Spinal cord (tissue), 10 donors: ENCODE results near the gene CREB5. TPM values are rescaled to one million over a fixed set of nuclear protein-coding genes. Genes with fewer than 3 reads are reported as not detected.
A peak's percentile ranks its signal among the peaks of the same experiment; 100 is the strongest.

Source experiments
- DNase-seq, 6 donors: peaks; one replicate each; pipeline versions ENCODE4 v3.0.0 to v3.0.0-alpha.2; 2013 to 2015; ENCODE audit warnings: low spot score in 6 of 6, low read depth in 4 of 6
- H3K27ac ChIP-seq: one replicate; pipeline ENCODE4 v1.5.1; 2013; ENCODE audit warnings: low read depth, low read length, control low read depth
- H3K27me3 ChIP-seq: one replicate; pipeline ENCODE4 v1.6.1; 2013; ENCODE audit warnings: low read length; ENCODE audit not compliant: control insufficient read depth, insufficient read depth
- H3K36me3 ChIP-seq: one replicate; pipeline ENCODE4 v1.6.1; 2013; ENCODE audit warnings: low read length; ENCODE audit not compliant: control insufficient read depth, insufficient read depth
- H3K4me1 ChIP-seq: one replicate; pipeline ENCODE4 v1.6.1; 2013; ENCODE audit warnings: low read length; ENCODE audit not compliant: control insufficient read depth, insufficient read depth
- H3K4me3 ChIP-seq: one replicate; pipeline ENCODE4 v1.5.1; 2013; ENCODE audit warnings: low read depth, low read length, control low read depth
- H3K9me3 ChIP-seq: one replicate; pipeline ENCODE4 v1.6.1; 2013; ENCODE audit warnings: low read length; ENCODE audit not compliant: control insufficient read depth, insufficient read depth
- WGBS: methylation state at CpG from one replicate; pipeline ENCODE4 v1.1.5; 2013; ENCODE audit warnings: missing lambda C conversion rate; ENCODE audit not compliant: insufficient coverage; 5-methylcytosine and 5-hydroxymethylcytosine counted together
- polyA plus RNA-seq, 2 donors: library from polyadenylated mRNA; unstranded; fragments of 120-200 nt; gene quantifications; one replicate each; pipeline ENCODE4 v1.2.1, GENCODE V29; 2013; ENCODE audit not compliant: insufficient read length in 2 of 2
- total RNA-seq, 2 donors: library from RNA; depleted of rRNA in 1 of 2; stranded (reverse); fragments of 120-200 nt in 1 of 2; fragments of >200 nt in 1 of 2; gene quantifications; one replicate each; pipeline versions ENCODE4 v1.2.3 to v1.2.4, GENCODE V29; 2013 to 2014
- donor health status: healthy.

The CREB5 gene
- total and polyA plus RNA-seq, 4 donors = 15.3 to 34.3 (median 17.0) TPM

DNA sequence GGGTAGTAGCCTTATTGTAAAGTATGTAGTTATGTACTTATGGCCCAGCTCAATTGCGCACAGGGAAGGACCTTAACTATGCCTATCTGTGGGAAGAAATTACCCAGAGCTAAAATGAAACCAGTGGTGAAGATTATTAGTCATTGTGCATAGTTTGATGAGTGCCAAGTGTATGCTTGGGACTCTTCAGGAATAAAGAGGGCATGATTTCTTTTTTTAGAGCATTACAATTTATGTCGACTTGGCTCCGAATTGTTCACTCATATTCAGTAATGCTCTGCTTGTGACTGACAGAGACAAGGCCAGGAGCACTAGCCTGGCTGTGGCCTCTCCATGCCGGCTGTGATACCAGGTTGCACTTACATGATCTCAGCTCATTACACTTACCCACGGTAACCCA lies 276.3 kb downstream of the CREB5 start:
- DNase-seq = peak in 1 of 6 donors; percentile 43
- 73% methylated on average over 3 of the region's 5 CpGs for WGBS

DNA sequence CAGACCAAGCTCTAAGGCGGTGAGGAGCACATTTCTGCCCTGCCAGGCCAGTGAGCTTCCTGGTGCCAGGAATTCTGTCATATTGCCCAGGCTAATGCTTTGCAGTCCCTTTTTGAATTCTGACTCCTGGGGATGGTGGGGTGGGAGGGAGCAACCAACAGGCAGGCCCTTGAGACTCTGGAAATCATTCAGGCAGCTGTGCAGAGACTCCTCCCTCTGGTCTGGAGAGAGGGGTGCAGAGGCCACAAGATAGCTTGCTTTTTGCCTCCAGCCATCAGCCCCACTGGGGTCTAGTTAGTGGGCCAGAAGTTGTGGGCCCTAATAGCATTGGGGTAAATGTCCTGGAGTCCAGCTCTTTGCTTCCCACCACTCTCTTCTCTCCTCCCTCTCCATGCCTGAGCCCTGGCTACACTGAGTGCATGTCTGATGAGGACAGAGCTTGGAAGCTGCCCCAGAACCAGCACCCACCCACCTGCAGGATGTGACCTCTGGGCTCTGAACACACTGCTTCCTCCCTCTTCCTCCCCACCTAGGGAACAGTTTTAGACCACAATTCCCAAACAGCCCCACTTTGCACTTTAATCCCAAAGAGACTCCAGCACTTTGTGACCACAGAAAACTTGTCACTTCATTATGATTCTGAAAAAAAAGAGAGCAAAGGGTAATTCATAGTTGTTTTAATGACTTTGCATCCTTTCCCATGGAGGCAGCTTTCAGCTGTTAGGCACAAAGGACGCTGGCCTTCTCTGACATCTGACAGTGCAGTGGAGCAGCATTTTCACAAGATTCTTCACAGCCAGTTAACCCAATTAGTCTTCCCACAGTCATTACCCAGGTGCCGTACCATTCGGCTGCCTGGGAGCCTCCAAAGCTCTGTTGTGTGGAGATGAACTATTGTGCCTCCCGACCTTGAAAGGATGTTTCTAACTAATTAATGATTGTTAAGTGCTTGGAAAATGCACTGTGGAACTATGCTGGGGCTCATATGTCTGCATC lies 283.3 kb downstream of the CREB5 start:
- Histone ChIP-seq H3K27me3 (no peaks in the 10 kb centered on the region), H3K36me3 (no peaks in the 10 kb centered on the region), H3K4me3 (no peak overlapping the region), H3K4me1 (peaks cover 13% of the 10 kb centered on the region), H3K27ac (peak overlapping the region; percentile 57), H3K9me3 (no peaks in the 10 kb centered on the region)
- WGBS = 20% methylated on average over 1 of the region's 5 CpGs
- DNase-seq = peak in 2 of 6 donors; percentile 46 to 72

More for the DNA sequence above, 276.3 kb downstream of the CREB5 start:
- no peak overlapping the region for H3K4me3 ChIP-seq
- peaks cover 2% of the 10 kb centered on the region for H3K27me3 ChIP-seq
- no peak overlapping the region for H3K27ac ChIP-seq
- no peaks in the 10 kb centered on the region for H3K36me3 ChIP-seq
- H3K4me1 ChIP-seq = peaks cover 19% of the 10 kb centered on the region
- H3K9me3 ChIP-seq = no peaks in the 10 kb centered on the region

DNA sequence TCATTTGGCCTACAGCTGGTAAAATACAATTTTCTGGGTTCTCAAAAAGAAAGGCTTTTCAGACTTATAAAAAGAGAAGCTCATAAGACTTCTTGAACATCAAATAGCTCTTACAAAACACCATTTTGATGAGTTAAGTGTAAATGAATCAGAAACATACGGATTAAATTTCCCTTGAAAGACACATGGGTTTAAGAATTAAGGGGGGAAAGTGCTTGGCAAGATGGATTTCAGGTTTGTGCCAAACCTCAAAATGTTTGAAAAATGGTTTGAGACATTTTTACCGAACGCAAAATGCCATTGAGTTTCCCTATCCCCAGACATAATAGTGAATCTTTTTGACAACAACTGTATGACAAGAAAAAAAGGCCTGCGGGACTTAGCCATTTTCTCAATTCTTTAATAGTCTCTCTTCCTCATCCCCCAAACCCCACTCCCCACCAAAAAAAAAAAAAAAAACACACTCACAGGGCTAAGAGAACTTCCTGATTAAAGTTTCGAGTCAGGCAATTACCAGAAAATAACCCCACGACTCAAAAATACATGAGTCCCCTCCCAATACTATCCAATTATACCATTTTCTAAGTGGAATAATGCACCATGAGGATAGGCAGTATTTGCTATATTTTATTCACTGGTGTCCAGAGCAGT lies 285.7 kb downstream of the CREB5 start:
- Histone ChIP-seq H3K4me1 (peaks cover 13% of the 10 kb centered on the region), H3K27me3 (no peaks in the 10 kb centered on the region), H3K27ac (no peak overlapping the region), H3K4me3 (no peak overlapping the region), H3K9me3 (no peaks in the 10 kb centered on the region), H3K36me3 (no peaks in the 10 kb centered on the region)
- DNase-seq = no peak
- WGBS = 59% methylated on average over 3 of the region's 6 CpGs

DNA sequence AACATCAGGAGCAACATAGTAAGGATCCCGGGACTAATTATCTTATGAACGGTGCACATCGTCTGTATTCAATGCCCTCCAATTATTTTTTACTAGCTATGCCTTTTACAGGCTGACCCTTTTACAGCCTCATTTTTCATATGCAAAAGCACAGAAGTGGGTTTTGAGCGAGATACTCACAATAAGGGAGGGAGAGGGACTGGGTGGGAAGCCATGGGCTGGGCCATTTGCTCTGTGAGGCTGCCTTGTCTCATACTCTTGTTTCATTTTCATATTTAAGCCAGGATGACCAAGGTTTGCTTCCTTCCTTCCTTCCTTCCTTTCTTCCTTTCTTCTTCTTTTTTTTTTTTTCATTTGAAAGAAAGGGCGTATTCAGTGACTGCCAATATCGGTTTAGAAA lies 286.5 kb downstream of the CREB5 start:
- H3K4me3 ChIP-seq = no peak overlapping the region

DNA sequence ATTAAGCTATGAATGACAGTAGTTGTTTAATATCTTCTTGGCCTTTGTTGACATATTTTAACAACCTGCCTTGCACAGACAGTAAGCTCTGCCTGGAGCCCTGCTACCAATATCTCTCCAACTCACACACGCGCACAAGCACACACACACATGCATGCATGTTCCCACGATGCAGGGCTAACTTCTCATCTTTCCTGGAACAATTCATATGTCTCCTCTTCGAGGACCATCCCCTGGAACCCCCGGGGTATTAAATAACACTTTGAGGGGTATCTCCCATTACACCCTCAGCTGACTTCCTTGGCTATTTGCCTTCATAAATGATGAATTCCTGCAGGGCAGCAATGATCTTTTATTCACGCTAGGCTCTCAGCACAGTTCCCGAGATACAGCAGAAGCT lies 287.8 kb downstream of the CREB5 start:
- Histone ChIP-seq H3K27ac (peak overlapping the region; percentile 44), H3K4me3 (no peak overlapping the region), H3K4me1 (peaks cover 11% of the 10 kb centered on the region), H3K27me3 (no peaks in the 10 kb centered on the region), H3K9me3 (no peaks in the 10 kb centered on the region), H3K36me3 (no peaks in the 10 kb centered on the region)
- WGBS = 76% methylated on average over 4 of the region's 7 CpGs
- peak in 1 of 6 donors; percentile 59 for DNase-seq

More for the DNA sequence above, 286.5 kb downstream of the CREB5 start:
- H3K4me1 ChIP-seq = peaks cover 13% of the 10 kb centered on the region
- no peaks in the 10 kb centered on the region for H3K9me3 ChIP-seq
- H3K36me3 ChIP-seq = no peaks in the 10 kb centered on the region
- no peak overlapping the region for H3K27ac ChIP-seq
- H3K27me3 ChIP-seq = no peaks in the 10 kb centered on the region
- no CpG with 5 or more reads among the region's 6 CpGs for WGBS
- no peak for DNase-seq

DNA sequence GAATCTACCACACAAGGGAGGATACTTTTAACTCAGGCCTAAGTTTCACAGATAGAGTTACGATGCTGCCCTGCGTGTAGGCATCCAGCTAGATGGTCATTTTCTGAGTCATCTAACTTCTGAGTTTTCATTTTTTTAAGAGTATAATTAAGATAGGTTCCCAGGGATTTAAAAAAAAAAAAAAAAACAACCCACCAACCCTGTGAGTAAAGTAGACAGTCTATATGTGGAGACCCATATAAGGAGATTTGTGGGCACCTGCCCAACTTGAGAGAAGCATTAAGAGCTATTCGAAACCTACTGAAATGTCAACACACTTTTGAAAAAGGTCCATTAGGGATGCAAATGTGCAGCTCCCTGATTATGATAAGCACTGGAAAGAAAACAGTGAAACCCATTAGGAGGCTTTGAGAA lies 288.5 kb downstream of the CREB5 start:
- H3K27ac ChIP-seq = peak overlapping the region; percentile 44
- no peaks in the 10 kb centered on the region for H3K27me3 ChIP-seq
- WGBS = 80% methylated on average over 1 of the region's 3 CpGs
- no peaks in the 10 kb centered on the region for H3K36me3 ChIP-seq
- DNase-seq = no peak
- no peak overlapping the region for H3K4me3 ChIP-seq
- peaks cover 4% of the 10 kb centered on the region for H3K4me1 ChIP-seq
- H3K9me3 ChIP-seq = no peaks in the 10 kb centered on the region

DNA sequence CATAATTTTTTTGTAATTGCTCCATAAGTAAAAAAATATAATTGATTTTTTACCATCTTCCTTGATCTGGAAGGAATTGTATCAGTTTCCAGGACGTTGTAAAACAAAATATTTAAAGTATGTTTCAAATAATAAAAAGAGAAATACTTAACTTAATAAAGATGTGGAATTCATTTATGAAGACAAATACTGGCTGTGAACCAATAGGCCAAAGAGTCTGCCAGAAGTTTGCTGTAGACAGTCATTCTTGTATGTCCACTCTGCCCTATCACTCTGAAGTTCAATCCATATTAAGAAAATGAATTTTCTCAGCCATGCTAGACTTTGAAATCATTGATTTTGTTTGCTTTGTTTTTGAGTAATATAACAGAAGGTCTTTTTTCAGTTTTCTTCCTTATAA lies 289.4 kb downstream of the CREB5 start:
- no peak overlapping the region for H3K4me3 ChIP-seq
- no peaks in the 10 kb centered on the region for H3K9me3 ChIP-seq
- no peaks in the 10 kb centered on the region for H3K4me1 ChIP-seq
- H3K36me3 ChIP-seq = no peaks in the 10 kb centered on the region
- WGBS = no CpG with 5 or more reads among the region's 1 CpG
- H3K27me3 ChIP-seq = no peaks in the 10 kb centered on the region
- no peak for DNase-seq
- no peak overlapping the region for H3K27ac ChIP-seq

DNA sequence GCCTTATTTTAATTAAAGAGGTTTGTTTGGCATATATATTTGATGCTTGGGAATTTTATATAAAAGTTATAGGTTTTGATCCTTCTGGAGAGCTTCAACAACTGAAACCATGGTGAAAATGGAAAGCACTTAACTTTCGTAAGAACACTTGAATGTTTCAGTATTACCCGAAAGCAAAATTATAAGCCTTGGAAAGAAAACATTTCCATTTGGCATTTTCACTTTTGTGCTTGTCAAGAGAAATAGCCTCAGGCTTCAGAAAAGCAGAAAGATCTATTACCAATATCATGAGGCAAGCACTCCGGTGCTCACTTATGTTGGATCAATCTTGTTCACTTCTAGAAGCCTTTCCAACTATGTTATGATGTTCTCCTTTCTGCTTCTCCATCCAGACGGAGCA lies 289.9 kb downstream of the CREB5 start:
- Histone ChIP-seq H3K27me3 (no peaks in the 10 kb centered on the region), H3K4me1 (peaks cover under 1% of the 10 kb centered on the region), H3K36me3 (no peaks in the 10 kb centered on the region), H3K9me3 (no peaks in the 10 kb centered on the region), H3K4me3 (no peak overlapping the region), H3K27ac (no peak overlapping the region)
- no peak for DNase-seq
- 100% methylated on average over 1 of the region's 4 CpGs for WGBS

DNA sequence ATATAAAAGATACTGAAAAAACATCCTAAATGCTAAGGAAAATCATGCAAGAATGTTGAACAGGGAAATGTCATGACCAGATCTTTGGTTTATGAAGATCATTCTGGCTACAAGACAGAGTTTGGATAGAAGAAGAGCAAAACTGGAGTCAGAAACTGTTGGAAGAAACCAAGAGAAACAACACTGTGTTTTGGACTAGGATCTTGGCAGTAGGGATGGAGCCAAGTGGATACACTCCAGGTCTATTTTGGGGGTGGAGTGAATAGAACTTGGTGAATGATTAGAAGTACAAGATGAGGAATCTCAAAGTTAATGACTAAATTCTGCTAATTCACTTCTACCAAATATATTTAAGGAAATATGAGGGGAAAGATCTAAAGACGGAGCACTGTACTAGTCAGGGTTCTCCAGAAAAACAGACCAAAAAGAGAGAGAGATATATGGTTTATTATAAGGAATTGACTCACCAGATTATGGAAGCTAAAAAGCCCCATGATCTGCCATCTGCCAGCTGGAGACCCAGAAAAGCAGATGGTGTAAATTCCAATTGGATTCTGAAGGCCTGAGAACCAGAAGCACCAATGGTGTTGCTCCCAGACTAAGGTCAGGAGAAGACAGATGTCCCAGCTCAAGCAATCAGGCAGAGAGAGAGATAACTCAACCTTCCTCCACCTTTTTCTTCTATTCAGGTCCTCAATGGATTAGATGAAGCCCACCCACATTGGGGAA lies 290.9 kb downstream of the CREB5 start:
- H3K27me3 ChIP-seq = no peaks in the 10 kb centered on the region
- H3K4me1 ChIP-seq = peaks cover 6% of the 10 kb centered on the region
- whole genome bisulfite sequencing = no CpG with 5 or more reads among the region's 1 CpG
- H3K9me3 ChIP-seq = no peaks in the 10 kb centered on the region
- no peak overlapping the region for H3K4me3 ChIP-seq
- peak in 1 of 6 donors; percentile 66 for DNase-seq
- no peaks in the 10 kb centered on the region for H3K36me3 ChIP-seq
- H3K27ac ChIP-seq = no peak overlapping the region
